GM11168 (cell line): ENCODE results near the gene HUNK.
"Not testable (repeated sequence)": the region's sequence is repeated elsewhere in the genome, so short reads cannot be mapped to it uniquely, and the experiment has no call there.

Experiments
- in situ Hi-C: fragments of 300-500 bp; cut with MboI; formaldehyde crosslinking; loops from one replicate; pipeline ENCODE4 v1.12.0; 2022; ENCODE audit warnings: low sequenced_read_pairs; ENCODE audit not compliant: unreplicated experiment

The HUNK gene

GRCh38 chr21:31872452-31873274 is at the start of gene HUNK:
Gene HUNK (plus strand): TSS chr21:31873020. CDS start chr21:31873675, 655 bp downstream.
- in situ Hi-C loops, result no loop called here

GRCh38 chr21:31829736-31830472 is 42.9 kb upstream of the HUNK start:
- in situ Hi-C loops, result no loop called here

- in situ Hi-C loops, result no loop called here
Measured at GRCh38 chr21:31830701-31831100, 42.1 kb upstream of the HUNK start.

GRCh38 chr21:31837041-31837440 is 35.8 kb upstream of the HUNK start:
- in situ Hi-C loops, result no loop called here

DNA sequence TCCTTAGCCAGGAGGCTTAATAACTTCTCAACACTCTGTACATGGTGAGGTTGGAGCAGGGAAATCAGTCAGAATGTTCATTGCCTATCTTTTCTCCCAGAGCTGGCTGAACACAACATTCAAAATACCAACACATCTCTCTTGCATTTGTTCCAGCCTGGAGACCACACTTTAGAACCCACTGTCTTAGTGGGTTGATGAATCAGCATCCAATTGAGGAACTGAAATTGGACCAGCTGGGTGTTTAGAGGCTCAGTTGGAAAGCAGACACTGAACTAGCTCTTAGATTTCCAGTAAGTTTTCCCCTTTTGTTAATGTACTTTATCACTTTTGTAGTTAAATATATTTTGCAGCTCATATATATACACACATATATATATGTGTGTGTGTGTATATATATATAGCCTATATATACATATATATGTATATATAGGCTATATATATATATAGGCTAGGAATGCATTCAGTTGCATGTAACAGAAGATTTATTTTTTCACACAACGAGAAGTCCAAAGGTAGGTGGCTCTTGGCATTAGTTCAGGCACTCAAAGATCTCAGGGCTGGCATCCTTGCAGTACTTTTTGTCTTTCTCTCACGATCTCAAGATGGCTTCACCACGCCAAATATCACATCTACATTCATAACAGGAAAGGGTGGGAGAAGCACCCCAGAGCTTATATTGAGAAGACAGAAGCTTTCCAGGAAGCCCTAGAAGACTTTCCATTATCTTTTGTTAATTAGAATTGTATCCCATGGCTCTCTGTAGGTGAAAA is 35.0 kb upstream of the HUNK start:
- in situ Hi-C loops, result no loop called here

GRCh38 chr21:31838586-31839355 is 34.0 kb upstream of the HUNK start:
- in situ Hi-C loops, result no loop called here

DNA sequence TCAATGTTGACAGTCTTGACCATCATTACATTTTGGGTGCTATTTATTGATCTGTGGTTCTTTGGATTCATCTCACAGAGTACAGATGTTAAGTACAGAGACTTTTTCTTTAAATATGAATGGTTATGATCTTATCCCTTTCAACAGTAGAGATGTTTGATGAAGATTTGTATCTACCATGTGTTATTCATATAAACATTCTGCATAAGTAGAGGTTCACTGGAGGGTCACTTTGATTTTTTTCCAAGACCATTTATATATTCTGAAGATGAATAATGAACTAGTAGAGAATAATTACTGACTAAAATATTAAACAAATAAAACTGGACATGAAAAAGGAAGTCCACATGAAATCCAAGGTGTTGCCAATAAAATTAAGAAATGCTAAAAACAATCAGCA is 28.6 kb upstream of the HUNK start:
- in situ Hi-C loops, result no loop called here

GRCh38 chr21:31845151-31845729 is 27.6 kb upstream of the HUNK start:
- in situ Hi-C loops, result no loop called here

DNA sequence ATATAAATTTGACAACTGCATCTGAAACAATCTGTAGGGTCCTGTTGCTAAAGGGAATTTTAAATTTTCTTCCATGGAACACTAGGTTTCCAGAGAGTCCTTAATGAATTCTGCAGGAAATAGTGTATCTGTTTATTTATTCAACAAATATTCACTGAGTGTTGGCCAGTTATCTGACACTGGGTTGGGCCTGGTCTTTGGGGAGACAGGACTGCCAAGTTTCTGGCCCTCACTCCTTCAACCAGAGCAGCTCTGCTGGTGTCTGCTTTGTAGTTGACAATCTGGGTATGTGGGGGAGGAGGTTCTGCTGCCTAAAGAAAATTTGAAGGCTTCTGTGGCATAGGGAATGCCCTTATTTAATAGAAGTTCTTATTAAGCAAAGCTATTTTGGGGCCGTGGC is 26.1 kb upstream of the HUNK start:
- in situ Hi-C loops, result no loop called here

GRCh38 chr21:31847761-31848160 is 25.1 kb upstream of the HUNK start:
- in situ Hi-C loops, result no loop called here

DNA sequence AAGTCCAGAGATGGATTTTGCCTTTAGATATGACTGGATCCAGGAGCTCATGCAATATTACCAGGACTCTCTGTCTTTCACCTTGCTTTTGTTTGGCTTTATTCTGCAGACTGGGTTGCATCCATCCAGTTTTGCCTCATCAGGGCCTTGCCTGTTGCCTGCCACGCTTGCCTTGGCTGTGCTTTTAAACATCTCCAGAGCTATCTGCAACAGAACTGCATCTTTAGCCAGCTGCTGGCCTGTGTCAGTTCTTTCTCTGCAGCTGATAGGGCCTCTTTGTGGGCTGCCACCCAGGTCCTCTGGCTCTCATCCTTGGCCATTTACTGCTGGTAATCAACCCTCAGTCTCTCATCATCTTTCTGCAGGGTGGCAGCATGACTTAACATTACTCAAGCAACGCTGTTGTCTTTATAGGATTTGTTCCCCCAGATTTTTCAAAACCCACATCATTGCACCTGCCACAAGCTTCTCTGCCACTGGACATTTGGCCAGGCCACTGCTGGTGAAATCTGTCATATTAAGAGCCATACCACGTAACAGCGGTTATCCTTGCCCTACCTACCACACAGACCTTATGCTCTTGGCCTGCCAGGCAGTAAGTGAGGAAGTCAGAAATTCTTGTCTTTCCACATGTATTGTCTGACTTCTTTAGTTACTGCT is 24.4 kb upstream of the HUNK start:
- in situ Hi-C loops, result no loop called here

- in situ Hi-C loops, result no loop called here
Measured at GRCh38 chr21:31850886-31851285, 21.9 kb upstream of the HUNK start.

- in situ Hi-C loops, result no loop called here
Measured at GRCh38 chr21:31855180-31855579, 17.6 kb upstream of the HUNK start.

DNA sequence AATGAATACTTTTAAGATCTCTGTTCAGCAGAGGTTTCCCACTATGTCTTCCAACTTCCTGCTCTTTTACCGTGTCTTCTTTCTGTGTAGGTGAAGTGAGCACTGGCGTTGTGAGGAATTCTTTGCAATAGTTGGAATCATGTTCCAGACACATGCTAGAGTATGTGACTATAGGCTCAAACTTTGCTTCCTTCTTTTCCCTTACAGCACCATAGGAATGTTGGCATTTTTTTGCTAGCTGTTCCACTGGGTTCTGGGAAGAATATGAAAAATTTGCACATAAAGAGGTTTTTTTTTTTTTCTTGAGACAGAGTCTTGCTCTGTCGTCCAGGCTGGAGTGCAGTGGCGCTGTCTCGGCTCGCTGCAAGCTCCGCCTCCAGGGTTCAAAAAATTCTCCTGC is 15.7 kb upstream of the HUNK start:
- in situ Hi-C loops, result no loop called here

GRCh38 chr21:31857631-31858030 is 15.2 kb upstream of the HUNK start:
- in situ Hi-C loops, result not testable (repeated sequence)

GRCh38 chr21:31860851-31861250 is 12.0 kb upstream of the HUNK start:
- in situ Hi-C loops, result loop anchor here (10.0 kb wide), 1 partner anchor 394 kb away; no protein-coding TSS in a partner anchor

- in situ Hi-C loops, result loop anchor here (10.0 kb wide), 1 partner anchor 393 kb away; no protein-coding TSS in a partner anchor
Measured at GRCh38 chr21:31862078-31862477, 10.7 kb upstream of the HUNK start.

DNA sequence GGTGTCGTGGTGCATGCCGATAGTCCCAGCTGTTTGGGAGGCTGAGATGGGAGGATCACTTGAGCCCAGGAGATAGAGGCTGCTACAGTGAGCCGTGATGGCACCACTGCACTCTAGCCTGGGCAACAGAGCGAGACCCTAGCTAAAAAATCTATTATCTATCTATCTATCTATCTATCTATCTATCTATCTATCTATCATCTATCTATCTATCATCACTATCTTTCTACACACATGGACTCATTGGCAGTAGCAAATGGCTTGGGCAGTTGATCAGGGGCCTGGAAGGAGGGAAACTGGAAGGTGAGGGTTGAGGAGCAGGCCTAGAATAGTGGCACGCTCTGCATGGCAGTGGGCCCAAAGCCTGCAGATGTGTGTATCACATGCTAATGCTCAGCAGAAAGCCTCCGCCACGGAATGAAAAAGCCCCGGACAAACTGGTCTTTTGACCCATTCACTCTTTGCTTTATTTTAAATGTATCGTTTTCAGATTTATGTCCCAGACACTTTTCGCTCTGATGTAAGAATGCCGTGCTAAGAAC is 7.3 kb upstream of the HUNK start:
- in situ Hi-C loops, result loop anchor here (10.0 kb wide), 1 partner anchor 389 kb away; no protein-coding TSS in a partner anchor

DNA sequence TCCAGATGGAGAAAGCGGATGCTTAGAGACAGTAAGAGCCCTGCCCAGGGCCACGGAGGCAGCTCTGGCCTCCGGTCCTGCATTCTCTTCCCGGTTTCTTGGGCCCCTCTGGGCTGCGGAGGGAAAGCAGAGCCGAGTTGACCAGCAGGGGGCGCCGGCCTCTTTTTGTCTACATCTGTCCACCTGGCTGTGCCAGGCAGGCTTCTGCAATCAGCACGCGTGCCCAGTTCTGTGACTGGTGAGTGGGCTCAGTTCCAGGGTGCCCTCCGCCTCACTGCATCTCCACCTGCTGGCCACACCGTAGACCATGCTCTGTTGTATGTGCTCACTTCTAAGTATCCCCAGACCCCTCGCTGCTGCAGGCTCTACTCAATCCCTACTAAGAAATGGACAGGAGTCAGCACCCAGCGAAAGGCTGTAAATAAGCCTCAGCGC is 6.7 kb upstream of the HUNK start:
- in situ Hi-C loops, result loop anchor here (10.0 kb wide), 1 partner anchor 389 kb away; no protein-coding TSS in a partner anchor
